MCF 10A (cell line): Measurements from ENCODE around the gene CCDC141. TPM values are rescaled to one million over a fixed set of nuclear protein-coding genes. Genes with fewer than 3 reads are reported as not detected.

Experiments used
- BruUV-seq: library from RNA; stranded (reverse); fragments of 400-500 nt; replicated peaks from 2 replicates; lab custom pipeline; 2021; lab: Mats Ljungman, UMichigan
- CTCF ChIA-PET: fragments of 300-600 bp; sonication (Branson Sonifier 250); formaldehyde crosslinking; extraction: SDS; loops from one replicate; lab custom pipeline; 2021; ENCODE audit warnings: antibody characterized with exemption, inconsistent platforms; lab: Yijun Ruan, JAX
- POLR2A ChIA-PET: fragments of 300-600, 350-650 bp; sonication (Branson Sonifier 250); formaldehyde crosslinking; extraction: SDS; loops from one replicate; lab custom pipeline; 2020; ENCODE audit warnings: antibody characterized with exemption, inconsistent platforms; lab: Yijun Ruan, JAX
- DNase-seq: peaks from one replicate; pipeline ENCODE4 v3.0.0-alpha.2; 2018; ENCODE audit not compliant: unreplicated experiment
- H3K27ac Mint-ChIP-seq: one replicate; pipeline ENCODE4 v1.8.0; 2022; ENCODE audit warnings: mild to moderate bottlenecking, low read depth, mixed read lengths; ENCODE audit not compliant: unreplicated experiment
- H3K27me3 Mint-ChIP-seq: one replicate; pipeline ENCODE4 v1.8.0; 2022; ENCODE audit warnings: mixed read lengths; ENCODE audit not compliant: insufficient read depth, unreplicated experiment
- H3K36me3 Mint-ChIP-seq: one replicate; pipeline ENCODE4 v1.8.0; 2022; ENCODE audit warnings: mild to moderate bottlenecking, moderate library complexity, mixed read lengths; ENCODE audit not compliant: insufficient read depth, unreplicated experiment
- H3K4me1 Mint-ChIP-seq: one replicate; pipeline ENCODE4 v1.8.0; 2022; ENCODE audit warnings: mixed read lengths; ENCODE audit not compliant: insufficient read depth, unreplicated experiment
- H3K4me3 Mint-ChIP-seq: one replicate; pipeline ENCODE4 v1.8.0; 2022; ENCODE audit warnings: mild to moderate bottlenecking, moderate library complexity, mixed read lengths; ENCODE audit not compliant: unreplicated experiment
- H3K9me3 Mint-ChIP-seq: one replicate; pipeline ENCODE4 v1.8.0; 2022; ENCODE audit warnings: mixed read lengths; ENCODE audit not compliant: unreplicated experiment
- intact Hi-C: fragments of 100-400 bp; cut with micrococcal nuclease; formaldehyde crosslinking; loops from 2 replicates; pipeline ENCODE4 v1.14.1; 2022
- total RNA-seq: library from RNA; stranded (reverse); gene quantifications from 2 replicates; pipeline ENCODE4 v1.2.3, GENCODE V29; 2022
- TF ChIP-seq, protein P1 (sequence below): fragments of 200-600 bp; IDR thresholded peaks from one replicate; pipeline ENCODE4 v1.8.0; 2022; ENCODE audit warnings: antibody characterized with exemption, mild to moderate bottlenecking; ENCODE audit not compliant: unreplicated experiment

Gene CCDC141
- total RNA-seq, 1 experiment from 2014 or later, result not detected

DNA sequence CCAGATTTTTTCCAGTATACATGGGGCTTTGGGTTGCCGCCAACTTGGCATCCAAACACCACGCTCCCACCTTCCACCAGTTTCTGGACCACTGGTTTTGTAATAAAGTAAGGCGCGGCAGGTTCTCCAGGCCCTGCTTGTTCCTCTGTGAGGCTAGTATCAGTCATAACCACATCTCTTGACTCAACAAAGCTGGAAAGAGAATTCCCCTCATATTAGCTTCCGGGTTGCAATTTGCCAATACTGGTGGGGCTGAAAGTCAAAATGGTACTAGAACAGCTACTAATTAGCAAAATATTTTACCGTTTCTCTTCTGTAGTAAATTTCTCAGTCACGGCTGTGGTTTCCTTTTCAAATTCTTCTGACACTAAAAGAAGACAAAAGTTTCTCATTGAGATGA is 267.7 kb downstream of the CCDC141 start:
- Mint-ChIP-seq H3K27me3 (no peaks in the 10 kb centered on the region), H3K4me3 (no peak overlapping the region), H3K9me3 (no peaks in the 10 kb centered on the region), H3K27ac (no peak overlapping the region), H3K36me3 (no peaks in the 10 kb centered on the region), H3K4me1 (no peaks in the 10 kb centered on the region)
- CTCF ChIA-PET, result no interaction called here
- POLR2A ChIA-PET, result no interaction called here
- TF ChIP-seq, protein P1, sequence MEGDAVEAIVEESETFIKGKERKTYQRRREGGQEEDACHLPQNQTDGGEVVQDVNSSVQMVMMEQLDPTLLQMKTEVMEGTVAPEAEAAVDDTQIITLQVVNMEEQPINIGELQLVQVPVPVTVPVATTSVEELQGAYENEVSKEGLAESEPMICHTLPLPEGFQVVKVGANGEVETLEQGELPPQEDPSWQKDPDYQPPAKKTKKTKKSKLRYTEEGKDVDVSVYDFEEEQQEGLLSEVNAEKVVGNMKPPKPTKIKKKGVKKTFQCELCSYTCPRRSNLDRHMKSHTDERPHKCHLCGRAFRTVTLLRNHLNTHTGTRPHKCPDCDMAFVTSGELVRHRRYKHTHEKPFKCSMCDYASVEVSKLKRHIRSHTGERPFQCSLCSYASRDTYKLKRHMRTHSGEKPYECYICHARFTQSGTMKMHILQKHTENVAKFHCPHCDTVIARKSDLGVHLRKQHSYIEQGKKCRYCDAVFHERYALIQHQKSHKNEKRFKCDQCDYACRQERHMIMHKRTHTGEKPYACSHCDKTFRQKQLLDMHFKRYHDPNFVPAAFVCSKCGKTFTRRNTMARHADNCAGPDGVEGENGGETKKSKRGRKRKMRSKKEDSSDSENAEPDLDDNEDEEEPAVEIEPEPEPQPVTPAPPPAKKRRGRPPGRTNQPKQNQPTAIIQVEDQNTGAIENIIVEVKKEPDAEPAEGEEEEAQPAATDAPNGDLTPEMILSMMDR, result no peak
- no peak for DNase-seq
- BruUV-seq, result no TSS peak
- intact Hi-C loops, result no loop called here

Other genes starting within 250 kb of the CCDC141 start
- under 0.01 and 0.05 TPM in 2 replicates for gene TTN, start 242.7 kb downstream of the CCDC141 start, total RNA-seq
- gene SESTD1, start 214.7 kb upstream of the CCDC141 start, total RNA-seq, result 43.0 and 58.5 TPM in 2 replicates